Left hindlimb (tissue), 1 donor: Measurements from ENCODE around the gene CPAMD8.
A peak's percentile ranks its signal among the peaks of the same experiment; 100 is the strongest.

Experiments used
- DNase-seq: peaks from one replicate; pipeline ENCODE4 v3.0.0-alpha.2; 2018

Gene CPAMD8

GRCh38 chr19:16914421-16914820 lies 112.2 kb downstream of the CPAMD8 start:
- DNase-seq = no peak

- DNase-seq = no peak
These were observed 113.8 kb downstream of the CPAMD8 start for GRCh38 chr19:16912780-16913179.

DNA sequence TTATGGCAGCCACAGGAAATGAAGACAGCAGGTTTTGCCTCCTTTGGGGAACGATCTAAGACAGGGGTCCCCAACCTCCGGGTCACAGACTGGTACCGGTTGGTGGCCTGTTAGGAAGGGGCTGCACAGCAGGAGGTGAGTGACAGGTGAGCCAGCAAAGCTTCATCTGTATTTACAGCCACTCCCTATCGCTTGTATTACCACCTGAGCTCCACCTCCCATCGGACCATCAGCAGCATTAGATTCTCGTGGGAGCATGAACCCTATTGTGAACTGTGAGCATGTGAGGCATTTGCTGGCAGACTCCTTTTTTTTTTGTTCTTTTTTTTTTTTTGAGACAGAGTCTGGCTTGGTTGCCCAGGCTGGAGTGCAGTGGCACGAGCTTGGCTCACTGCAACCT lies 115.6 kb downstream of the CPAMD8 start:
- no peak for DNase-seq

GRCh38 chr19:16908759-16909158 lies 117.9 kb downstream of the CPAMD8 start:
- no peak for DNase-seq

DNA sequence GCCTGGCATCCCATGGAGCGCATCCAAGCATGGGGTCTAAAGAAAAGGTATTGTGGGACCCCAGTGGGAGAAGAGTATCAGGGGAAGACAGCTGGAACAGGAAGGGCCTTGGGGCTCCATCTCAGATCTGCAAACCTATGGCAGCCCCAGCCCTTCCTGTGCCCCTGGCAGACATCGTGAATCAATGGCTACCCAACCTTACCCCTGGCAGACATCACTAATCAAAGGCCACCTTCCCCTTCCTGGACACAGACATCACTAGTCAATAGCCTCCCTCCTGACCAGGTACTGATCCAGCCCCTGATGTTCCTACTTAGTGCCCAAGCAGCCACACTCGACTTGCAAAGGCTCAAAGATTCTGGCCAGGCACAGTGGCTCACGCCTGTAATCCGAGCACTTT lies 122.0 kb downstream of the CPAMD8 start:
- no peak for DNase-seq

DNA sequence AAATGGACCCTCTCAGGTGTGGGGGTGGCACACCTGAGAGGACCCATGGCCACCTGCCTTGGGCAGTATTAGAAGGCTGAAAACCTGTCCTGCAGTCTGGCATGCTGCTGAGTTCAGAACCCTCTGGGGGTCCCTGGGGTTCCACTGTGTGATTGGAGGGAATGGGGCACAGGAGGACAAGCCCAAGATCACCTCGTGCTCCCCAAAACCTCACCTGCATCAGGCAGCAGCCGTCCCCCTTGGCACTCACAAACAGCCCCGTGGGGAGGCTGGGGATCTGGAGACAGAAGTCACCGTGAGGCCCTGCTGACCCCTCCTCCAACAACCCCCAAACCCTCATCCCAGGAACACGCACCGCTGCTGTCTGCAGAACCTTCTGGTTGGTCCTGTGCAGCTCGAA lies 123.3 kb downstream of the CPAMD8 start:
- DNase-seq = no peak

DNA sequence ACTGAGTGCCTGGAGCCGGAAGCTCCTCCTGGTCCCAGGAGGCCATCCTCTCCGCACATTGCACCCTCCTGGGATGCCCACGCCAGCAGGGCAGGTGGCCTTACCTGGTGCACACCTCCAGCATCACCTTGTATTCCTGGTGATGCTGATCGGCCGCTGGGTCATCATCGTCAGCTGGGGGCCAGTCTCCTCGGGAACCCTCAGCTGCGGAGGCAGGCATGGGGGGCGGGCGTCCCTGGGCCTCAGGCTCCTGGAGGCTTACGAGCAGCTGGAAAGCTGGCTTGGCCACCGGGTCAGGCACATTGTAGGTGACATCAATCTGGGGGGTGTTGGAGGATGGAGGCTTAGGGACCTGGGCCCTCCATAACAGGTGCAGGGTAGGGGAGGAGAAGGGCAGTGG lies 124.1 kb downstream of the CPAMD8 start:
- DNase-seq = no peak

GRCh38 chr19:16901491-16902175 lies 125.0 kb downstream of the CPAMD8 start:
- no peak for DNase-seq

- DNase-seq = peak; percentile 14
These were observed 127.0 kb downstream of the CPAMD8 start for GRCh38 chr19:16899566-16900075.

DNA sequence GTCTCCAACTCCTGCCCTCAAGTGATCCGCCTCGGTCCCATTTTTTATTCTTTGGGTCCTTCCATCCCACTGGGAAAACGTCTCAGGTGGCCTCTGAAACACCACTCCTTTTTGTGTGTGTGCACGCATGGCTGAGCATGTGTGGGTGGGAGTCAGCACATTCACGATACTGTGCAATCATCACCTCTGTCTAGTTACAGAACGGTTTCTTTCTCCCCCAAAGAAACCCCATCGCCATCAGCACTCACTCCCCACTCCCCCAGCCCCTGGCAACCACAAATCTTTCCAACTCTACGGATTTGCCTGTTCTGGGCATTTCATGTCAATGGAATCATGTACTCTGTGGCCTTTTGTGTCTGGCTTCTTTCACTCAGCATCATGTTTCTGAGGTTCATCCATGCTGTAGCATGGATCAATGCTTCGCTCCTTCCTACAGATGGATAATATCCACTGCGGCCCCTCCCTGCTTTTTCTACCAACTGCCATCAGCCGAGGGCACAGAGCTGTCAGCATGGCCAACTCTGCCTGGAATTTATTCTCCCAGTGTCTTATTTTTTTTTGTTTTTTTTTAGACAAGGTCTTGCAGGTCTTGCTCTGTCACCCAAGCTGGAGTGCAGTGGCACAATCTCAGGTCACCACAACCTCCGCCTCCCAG lies 128.1 kb downstream of the CPAMD8 start:
- peak; percentile 20 for DNase-seq

DNA sequence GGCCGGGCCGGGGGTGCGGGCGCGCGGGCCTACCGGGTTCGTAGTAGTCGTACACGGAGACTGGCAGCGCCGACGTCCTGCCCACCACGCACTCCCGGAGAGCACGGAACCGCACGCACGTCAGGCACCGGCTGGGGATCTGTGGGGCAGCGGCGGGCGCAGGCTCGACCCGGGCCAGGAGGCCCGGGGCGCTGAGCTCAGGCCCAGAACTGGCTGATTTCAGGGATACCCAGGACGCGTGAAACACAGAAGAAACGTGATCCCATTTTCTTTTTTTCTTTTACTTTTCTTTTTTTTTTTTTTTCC lies 128.8 kb downstream of the CPAMD8 start:
- DNase-seq = no peak

GRCh38 chr19:16897029-16897855 lies 129.4 kb downstream of the CPAMD8 start:
- DNase-seq = peak; percentile 94

DNA sequence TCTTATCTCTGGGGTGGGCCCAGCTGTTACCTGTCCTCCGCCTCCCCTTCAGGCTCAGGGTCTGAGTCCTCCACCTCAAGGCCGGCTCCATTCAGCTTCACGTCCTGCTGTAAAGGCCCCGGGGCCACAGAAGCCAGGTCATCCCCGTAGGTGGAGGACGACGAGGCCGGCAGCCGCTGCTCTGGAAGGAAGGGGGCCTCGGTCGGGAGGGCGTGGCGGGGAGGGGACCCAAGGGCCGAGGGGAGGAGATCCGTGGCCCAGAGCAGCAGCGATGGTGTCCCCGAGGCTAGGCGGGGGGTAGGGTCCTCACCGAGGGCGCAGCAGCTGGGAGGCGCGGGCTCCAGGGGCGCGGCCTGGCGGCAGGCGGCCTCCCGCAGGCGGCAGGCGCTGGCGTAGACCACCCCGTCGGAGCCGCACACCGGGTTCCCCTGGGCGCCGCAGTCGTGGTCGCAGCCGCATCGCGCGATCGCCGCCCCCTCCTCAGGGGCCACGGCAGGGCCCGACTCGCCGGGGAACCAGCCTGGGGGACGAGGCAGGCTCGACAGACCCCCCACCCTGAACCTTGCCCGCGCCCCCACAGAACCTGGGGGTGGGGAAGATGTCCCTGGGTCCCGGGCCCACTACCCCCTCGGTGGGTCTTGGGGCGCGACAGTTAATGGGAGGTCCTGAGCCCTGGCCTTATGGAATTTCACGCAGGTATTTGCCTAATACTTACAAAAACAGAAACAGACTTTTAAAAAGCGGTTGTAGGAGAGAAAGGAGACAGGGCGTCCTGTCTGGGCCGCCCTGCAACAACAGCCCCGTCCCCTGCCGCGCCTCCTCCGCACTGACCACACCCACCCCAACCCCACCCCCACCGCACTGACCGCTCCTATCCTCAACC lies 130.2 kb downstream of the CPAMD8 start:
- DNase-seq = peak; percentile 48

GRCh38 chr19:16895467-16896145 lies 131.0 kb downstream of the CPAMD8 start:
- no peak for DNase-seq

- DNase-seq = no peak
These were observed 132.5 kb downstream of the CPAMD8 start for GRCh38 chr19:16894080-16894479.

DNA sequence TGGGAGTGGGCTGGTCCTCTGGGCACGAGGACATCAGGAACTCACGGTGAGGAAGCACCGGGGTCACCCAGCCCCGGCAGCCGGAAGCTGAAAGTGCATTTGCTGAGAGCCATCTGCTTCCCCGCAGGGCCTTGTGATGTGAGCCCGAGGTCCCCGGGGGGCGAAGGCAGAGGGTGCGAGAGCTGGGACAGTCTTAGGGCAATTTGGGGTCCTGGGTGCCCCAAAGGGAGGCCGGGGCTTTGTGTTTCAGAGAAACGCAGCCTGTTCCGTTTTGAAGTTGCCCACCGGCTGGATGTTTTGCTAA lies 133.0 kb downstream of the CPAMD8 start:
- DNase-seq = no peak

- no peak for DNase-seq
These were observed 133.5 kb downstream of the CPAMD8 start for GRCh38 chr19:16892868-16893685.

DNA sequence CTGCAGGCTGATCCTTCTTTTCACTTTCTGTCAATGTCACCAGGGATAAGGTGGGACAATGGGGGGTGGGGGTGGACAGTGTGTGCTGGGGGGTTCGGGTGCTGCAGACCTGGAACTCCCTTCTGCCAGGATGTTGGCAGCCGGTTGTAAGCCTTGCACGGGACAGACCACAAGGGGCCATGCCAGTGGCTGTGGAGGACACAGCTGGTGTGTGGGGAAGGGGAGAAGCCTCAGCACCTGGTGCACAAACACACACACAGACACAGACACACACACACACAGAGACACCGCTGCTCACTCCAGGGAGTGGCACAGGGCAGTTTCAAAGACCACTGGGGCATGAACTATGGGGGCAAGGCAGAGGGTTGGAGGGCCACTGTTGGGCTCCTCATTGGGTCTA lies 134.2 kb downstream of the CPAMD8 start:
- no peak for DNase-seq

DNA sequence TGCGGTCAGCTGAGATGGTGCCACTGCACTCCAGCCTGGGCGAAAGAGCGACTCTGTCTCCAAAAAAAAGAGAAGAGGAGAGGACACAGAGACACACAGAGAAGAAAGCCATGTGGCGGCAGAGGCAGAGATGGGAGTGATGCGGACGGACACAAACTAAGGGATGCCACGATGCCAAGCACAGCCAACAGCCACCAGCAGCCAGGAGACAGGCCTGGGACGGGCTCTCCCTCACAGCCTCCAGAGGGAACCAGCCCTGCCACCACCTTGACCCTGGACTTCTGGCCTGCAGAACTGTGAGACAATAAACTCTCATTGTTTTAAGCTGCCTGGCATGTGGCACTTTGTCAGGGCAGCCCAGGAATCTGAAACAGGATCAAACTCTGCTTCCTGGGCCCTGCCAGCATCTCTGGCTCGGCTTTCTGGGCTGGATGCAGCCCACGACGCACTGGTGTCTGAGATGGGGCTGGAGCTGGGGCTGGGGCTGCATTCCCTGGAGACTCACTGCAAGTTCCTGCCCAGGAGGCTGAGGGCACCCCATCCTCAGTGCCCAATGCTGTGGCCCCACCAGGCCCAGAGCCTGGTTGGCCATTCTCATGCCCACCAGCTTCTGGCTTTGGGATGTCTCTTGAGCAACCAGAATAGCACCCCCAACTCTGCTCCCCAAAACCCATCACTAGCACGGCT lies 134.8 kb downstream of the CPAMD8 start:
- no peak for DNase-seq

DNA sequence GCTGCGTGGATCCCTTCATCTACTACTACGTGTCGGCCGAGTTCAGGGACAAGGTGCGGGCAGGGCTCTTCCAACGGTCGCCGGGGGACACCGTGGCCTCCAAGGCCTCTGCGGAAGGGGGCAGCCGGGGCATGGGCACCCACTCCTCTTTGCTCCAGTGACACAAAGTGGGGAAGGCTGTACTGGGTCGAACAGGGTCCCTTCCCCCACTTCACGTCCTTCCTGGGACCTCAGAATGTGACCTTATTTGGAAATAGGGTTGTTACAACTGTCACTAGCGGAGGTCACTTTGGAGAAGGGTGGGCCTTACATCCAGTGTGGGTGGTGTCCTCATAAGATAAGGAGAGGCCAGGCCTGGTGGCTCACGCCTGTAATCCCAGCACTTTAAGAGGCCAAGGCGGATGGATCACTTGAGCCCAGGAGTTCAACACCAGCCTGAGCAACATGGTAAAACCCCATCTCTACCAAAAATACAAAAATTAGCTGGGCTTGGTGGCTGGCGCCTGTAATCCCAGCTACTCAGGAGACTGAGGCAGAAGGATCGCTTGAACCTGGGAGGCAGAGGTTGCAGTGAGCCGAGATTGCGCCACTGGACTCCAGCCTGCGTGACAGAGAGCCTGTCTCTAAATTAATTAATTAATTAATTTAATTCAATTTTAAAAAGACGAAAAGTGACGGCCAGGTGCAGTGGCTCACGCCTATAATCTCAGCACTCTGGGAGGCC lies 136.0 kb downstream of the CPAMD8 start:
- DNase-seq = no peak
